ENCODE measurements around the gene PNKD.

Gene PNKD

GRCh38 chr2:218291318-218292047 lies 21.2 kb downstream of the PNKD start:
- H3K4me1 ChIP-seq: peaks cover 8% of the 10 kb centered on the region; the same call in 1 of the 2 replicates
- H3K27me3 ChIP-seq: no peaks in the 10 kb centered on the region
- H3K4me3 ChIP-seq (ENCODE audit: low read depth, low read length): no peak overlapping the region
- TF ChIP-seq, protein P1, sequence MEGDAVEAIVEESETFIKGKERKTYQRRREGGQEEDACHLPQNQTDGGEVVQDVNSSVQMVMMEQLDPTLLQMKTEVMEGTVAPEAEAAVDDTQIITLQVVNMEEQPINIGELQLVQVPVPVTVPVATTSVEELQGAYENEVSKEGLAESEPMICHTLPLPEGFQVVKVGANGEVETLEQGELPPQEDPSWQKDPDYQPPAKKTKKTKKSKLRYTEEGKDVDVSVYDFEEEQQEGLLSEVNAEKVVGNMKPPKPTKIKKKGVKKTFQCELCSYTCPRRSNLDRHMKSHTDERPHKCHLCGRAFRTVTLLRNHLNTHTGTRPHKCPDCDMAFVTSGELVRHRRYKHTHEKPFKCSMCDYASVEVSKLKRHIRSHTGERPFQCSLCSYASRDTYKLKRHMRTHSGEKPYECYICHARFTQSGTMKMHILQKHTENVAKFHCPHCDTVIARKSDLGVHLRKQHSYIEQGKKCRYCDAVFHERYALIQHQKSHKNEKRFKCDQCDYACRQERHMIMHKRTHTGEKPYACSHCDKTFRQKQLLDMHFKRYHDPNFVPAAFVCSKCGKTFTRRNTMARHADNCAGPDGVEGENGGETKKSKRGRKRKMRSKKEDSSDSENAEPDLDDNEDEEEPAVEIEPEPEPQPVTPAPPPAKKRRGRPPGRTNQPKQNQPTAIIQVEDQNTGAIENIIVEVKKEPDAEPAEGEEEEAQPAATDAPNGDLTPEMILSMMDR (IDR thresholded peaks at IDR 0.05; ENCODE audit: low read depth, low read length): no peak
- no peaks in the 10 kb centered on the region for H3K36me3 ChIP-seq
- H3K9me3 ChIP-seq: no peaks in the 10 kb centered on the region
- DNase-seq: no peak

GRCh38 chr2:218292048-218293014 lies 22.0 kb downstream of the PNKD start, which contains the start of gene TMBIM1:
TSS of gene TMBIM1 (minus strand) at chr2:218292503. CDS start at chr2:218282141, 10,362 bp downstream.
- peak; percentile 69 for DNase-seq
- peaks cover 3% of the 10 kb centered on the region; the same call in 1 of the 2 replicates for H3K4me1 ChIP-seq

DNA sequence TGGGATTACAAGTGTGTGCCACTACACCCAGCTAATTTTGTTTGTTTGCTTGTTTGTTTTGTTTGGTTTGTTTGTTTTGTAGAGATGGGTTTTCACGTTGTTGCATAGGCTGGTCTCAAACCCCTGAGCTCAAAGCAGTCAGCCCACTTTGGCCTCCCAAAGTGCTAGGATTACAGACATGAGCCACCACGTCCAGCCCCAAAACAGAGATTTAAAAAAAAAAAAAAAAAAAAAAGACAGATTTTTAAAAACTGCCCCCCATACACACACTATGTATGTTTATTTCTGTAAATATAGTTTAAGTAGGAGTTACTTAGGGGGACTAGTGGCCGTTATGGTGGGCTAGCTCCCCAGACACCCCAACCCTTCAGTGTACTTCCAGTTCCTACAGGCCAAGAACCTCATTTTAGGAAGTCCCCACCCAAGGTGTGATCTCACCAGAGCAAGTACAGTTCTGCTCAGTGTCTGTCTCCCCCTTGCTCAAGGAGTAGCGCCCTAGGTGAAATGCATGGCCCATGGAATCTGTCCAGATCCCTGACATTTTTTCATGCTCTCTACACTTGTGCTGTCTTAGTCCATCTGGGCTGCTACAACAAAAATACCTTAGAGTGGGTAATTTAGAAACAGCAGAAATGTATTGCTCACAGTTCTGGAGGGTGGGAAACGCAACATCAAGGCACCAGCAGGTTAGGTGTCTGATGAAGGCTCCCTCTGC lies 23.6 kb downstream of the PNKD start:
- Histone ChIP-seq H3K27me3 (no peaks in the 10 kb centered on the region), H3K9me3 (no peaks in the 10 kb centered on the region), H3K4me1 (peaks cover 3% of the 10 kb centered on the region; the same call in 1 of the 2 replicates), H3K36me3 (no peaks in the 10 kb centered on the region), H3K4me3 (ENCODE audit: low read depth, low read length) (no peak overlapping the region)
- no peak for DNase-seq
- TF ChIP-seq, protein P1 (IDR thresholded peaks at IDR 0.05; ENCODE audit: low read depth, low read length): no peak

More at GRCh38 chr2:218292048-218293014, 22.0 kb downstream of the PNKD start, which contains the start of gene TMBIM1:
- Histone ChIP-seq H3K4me3 (ENCODE audit: low read depth, low read length) (peak within 1 kb of the TSS; percentile 34; the same call in 1 of the 2 replicates), H3K9me3 (no peaks in the 10 kb centered on the region), H3K27me3 (no peaks in the 10 kb centered on the region), H3K36me3 (no peaks in the 10 kb centered on the region)
- TF ChIP-seq, protein P1 (IDR thresholded peaks at IDR 0.05; ENCODE audit: low read depth, low read length): peak; percentile 49

GRCh38 chr2:218294430-218295022 lies 24.2 kb downstream of the PNKD start:
- H3K27me3 ChIP-seq: no peaks in the 10 kb centered on the region
- no peaks in the 10 kb centered on the region for H3K9me3 ChIP-seq
- H3K4me1 ChIP-seq: peaks cover 3% of the 10 kb centered on the region; the same call in 1 of the 2 replicates
- DNase-seq: no peak
- no peak overlapping the region for H3K4me3 ChIP-seq (ENCODE audit: low read depth, low read length)
- no peaks in the 10 kb centered on the region for H3K36me3 ChIP-seq
- TF ChIP-seq, protein P1 (IDR thresholded peaks at IDR 0.05; ENCODE audit: low read depth, low read length): no peak

DNA sequence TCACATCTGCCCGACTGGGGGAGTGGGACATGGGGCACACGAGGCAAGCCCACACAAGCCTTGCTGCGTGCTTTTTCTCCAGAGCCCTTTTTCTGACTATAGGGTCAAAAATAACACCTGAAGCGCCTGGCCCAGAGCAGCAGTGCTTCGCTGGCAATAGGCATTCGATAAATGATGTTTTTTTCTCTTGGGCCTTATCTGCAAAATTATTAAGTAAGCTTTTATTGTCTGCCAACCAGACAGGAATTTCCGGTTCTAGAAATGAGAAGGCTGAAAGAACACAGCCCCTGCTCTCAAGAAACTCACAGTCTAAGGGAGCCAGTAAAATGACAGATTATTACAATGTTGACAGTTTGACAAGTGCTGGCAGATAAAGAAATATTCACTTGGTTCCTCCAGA lies 24.7 kb downstream of the PNKD start:
- no peaks in the 10 kb centered on the region for H3K9me3 ChIP-seq
- H3K4me1 ChIP-seq: peaks cover 3% of the 10 kb centered on the region; the same call in 1 of the 2 replicates
- no peak overlapping the region for H3K4me3 ChIP-seq (ENCODE audit: low read depth, low read length)
- no peaks in the 10 kb centered on the region for H3K36me3 ChIP-seq
- H3K27me3 ChIP-seq: no peaks in the 10 kb centered on the region
- TF ChIP-seq, protein P1 (IDR thresholded peaks at IDR 0.05; ENCODE audit: low read depth, low read length): no peak
- no peak for DNase-seq

Data from BE2C (cell line).